ENCODE measurements around the gene NIPBL. TPM values are rescaled to one million over a fixed set of nuclear protein-coding genes. Genes with fewer than 3 reads are reported as not detected.
A peak's percentile ranks its signal among the peaks of the same experiment; 100 is the strongest.

NIPBL gene
- total RNA-seq, 1 experiment from 2014 or later, result 48.3 TPM

DNA sequence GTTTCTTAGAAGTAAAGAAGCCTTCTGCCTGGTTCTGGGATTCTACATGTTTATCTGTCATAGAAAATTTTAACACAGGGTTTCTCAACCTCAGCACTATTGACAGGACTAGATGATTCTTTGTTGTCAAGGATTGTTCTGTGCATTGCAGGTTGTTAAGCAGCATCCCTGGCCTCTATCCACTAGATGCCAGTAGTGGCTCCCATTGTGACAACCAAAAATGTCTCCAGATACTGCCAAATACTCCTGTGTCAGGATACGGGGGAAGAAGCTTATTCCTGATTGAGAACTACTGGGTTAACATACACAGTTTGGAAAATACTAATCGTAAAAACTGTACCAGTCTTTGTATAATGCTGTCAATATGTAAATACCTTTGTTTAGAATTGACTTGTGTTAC lies 167.1 kb downstream of the NIPBL start:
- CTCF ChIA-PET, result interaction anchor here (0.7 to 1.5 kb wide), 7 partner anchors 16 to 309 kb away, joined by 3 to 4 read pairs (median 4); no protein-coding TSS in a partner anchor
- DNase-seq (ENCODE audit: low spot score), result no peak
- Mint-ChIP-seq H3K9me3 (no peaks in the 10 kb centered on the region), H3K36me3 (peaks cover 12% of the 10 kb centered on the region), H3K4me1 (no peaks in the 10 kb centered on the region), H3K27ac (no peak overlapping the region), H3K27me3 (ENCODE audit: low read depth) (no peaks in the 10 kb centered on the region), H3K4me3 (no peak overlapping the region)
- ATAC-seq, result peak; percentile 76
- POLR2A ChIA-PET, result no interaction called here
- TF ChIP-seq, protein P1, sequence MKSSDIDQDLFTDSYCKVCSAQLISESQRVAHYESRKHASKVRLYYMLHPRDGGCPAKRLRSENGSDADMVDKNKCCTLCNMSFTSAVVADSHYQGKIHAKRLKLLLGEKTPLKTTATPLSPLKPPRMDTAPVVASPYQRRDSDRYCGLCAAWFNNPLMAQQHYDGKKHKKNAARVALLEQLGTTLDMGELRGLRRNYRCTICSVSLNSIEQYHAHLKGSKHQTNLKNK (CRISPR knock-in tag; IDR thresholded peaks at IDR 0.05), result no peak
- TF ChIP-seq, protein P2, sequence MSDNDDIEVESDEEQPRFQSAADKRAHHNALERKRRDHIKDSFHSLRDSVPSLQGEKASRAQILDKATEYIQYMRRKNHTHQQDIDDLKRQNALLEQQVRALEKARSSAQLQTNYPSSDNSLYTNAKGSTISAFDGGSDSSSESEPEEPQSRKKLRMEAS (CRISPR knock-in tag; IDR thresholded peaks at IDR 0.05), result no peak
- TF ChIP-seq, protein P3, sequence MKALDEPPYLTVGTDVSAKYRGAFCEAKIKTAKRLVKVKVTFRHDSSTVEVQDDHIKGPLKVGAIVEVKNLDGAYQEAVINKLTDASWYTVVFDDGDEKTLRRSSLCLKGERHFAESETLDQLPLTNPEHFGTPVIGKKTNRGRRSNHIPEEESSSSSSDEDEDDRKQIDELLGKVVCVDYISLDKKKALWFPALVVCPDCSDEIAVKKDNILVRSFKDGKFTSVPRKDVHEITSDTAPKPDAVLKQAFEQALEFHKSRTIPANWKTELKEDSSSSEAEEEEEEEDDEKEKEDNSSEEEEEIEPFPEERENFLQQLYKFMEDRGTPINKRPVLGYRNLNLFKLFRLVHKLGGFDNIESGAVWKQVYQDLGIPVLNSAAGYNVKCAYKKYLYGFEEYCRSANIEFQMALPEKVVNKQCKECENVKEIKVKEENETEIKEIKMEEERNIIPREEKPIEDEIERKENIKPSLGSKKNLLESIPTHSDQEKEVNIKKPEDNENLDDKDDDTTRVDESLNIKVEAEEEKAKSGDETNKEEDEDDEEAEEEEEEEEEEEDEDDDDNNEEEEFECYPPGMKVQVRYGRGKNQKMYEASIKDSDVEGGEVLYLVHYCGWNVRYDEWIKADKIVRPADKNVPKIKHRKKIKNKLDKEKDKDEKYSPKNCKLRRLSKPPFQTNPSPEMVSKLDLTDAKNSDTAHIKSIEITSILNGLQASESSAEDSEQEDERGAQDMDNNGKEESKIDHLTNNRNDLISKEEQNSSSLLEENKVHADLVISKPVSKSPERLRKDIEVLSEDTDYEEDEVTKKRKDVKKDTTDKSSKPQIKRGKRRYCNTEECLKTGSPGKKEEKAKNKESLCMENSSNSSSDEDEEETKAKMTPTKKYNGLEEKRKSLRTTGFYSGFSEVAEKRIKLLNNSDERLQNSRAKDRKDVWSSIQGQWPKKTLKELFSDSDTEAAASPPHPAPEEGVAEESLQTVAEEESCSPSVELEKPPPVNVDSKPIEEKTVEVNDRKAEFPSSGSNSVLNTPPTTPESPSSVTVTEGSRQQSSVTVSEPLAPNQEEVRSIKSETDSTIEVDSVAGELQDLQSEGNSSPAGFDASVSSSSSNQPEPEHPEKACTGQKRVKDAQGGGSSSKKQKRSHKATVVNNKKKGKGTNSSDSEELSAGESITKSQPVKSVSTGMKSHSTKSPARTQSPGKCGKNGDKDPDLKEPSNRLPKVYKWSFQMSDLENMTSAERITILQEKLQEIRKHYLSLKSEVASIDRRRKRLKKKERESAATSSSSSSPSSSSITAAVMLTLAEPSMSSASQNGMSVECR (CRISPR knock-in tag; IDR thresholded peaks at IDR 0.05; ENCODE audit: borderline replicate concordance), result no peak
- TF ChIP-seq, protein P4, sequence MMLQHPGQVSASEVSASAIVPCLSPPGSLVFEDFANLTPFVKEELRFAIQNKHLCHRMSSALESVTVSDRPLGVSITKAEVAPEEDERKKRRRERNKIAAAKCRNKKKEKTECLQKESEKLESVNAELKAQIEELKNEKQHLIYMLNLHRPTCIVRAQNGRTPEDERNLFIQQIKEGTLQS (CRISPR knock-in tag; conservative IDR thresholded peaks at IDR 0.05), result no peak
- TF ChIP-seq TP53 (CRISPR knock-in tag; IDR thresholded peaks at IDR 0.05), result no peak
- TF ChIP-seq, protein P5, sequence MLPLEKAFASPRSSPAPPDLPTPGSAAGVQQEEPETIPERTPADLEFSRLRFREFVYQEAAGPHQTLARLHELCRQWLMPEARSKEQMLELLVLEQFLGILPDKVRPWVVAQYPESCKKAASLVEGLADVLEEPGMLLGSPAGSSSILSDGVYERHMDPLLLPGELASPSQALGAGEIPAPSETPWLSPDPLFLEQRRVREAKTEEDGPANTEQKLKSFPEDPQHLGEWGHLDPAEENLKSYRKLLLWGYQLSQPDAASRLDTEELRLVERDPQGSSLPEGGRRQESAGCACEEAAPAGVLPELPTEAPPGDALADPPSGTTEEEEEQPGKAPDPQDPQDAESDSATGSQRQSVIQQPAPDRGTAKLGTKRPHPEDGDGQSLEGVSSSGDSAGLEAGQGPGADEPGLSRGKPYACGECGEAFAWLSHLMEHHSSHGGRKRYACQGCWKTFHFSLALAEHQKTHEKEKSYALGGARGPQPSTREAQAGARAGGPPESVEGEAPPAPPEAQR (CRISPR knock-in tag; IDR thresholded peaks at IDR 0.05), result no peak
- TF ChIP-seq SP1 (CRISPR knock-in tag; conservative IDR thresholded peaks at IDR 0.05), result no peak
- TF ChIP-seq, protein P6, sequence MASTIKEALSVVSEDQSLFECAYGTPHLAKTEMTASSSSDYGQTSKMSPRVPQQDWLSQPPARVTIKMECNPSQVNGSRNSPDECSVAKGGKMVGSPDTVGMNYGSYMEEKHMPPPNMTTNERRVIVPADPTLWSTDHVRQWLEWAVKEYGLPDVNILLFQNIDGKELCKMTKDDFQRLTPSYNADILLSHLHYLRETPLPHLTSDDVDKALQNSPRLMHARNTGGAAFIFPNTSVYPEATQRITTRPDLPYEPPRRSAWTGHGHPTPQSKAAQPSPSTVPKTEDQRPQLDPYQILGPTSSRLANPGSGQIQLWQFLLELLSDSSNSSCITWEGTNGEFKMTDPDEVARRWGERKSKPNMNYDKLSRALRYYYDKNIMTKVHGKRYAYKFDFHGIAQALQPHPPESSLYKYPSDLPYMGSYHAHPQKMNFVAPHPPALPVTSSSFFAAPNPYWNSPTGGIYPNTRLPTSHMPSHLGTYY (CRISPR knock-in tag; IDR thresholded peaks at IDR 0.05), result no peak

DNA sequence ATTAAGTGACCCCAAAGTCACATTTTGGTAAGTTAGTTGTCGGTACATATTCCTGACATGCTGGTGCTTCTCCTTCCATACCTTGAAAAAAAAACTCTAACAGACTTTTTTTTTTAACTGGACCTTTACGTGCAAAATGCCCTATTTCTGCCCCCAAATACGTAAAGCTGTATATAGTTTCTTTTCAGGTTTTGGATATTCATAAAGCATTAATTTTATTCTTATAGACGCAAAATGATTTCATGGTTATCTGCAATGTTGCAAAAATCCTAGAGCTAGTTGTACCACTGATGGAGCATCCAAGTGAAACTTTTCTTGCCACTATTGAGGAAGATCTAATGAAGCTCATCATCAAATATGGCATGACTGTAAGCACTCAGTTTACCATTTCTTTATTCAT lies 167.6 kb downstream of the NIPBL start:
- no peak for TF ChIP-seq EMX1 (CRISPR knock-in tag; IDR thresholded peaks at IDR 0.05)
- TF ChIP-seq ZBTB21 (CRISPR knock-in tag; IDR thresholded peaks at IDR 0.05; ENCODE audit: borderline replicate concordance), result no peak
- TF ChIP-seq TEAD4 (CRISPR knock-in tag; IDR thresholded peaks at IDR 0.05), result no peak
- no peak for TF ChIP-seq ZNF416 (CRISPR knock-in tag; IDR thresholded peaks at IDR 0.05)
- TF ChIP-seq ATF1 (CRISPR knock-in tag; IDR thresholded peaks at IDR 0.05), result no peak
- TF ChIP-seq, protein P7, sequence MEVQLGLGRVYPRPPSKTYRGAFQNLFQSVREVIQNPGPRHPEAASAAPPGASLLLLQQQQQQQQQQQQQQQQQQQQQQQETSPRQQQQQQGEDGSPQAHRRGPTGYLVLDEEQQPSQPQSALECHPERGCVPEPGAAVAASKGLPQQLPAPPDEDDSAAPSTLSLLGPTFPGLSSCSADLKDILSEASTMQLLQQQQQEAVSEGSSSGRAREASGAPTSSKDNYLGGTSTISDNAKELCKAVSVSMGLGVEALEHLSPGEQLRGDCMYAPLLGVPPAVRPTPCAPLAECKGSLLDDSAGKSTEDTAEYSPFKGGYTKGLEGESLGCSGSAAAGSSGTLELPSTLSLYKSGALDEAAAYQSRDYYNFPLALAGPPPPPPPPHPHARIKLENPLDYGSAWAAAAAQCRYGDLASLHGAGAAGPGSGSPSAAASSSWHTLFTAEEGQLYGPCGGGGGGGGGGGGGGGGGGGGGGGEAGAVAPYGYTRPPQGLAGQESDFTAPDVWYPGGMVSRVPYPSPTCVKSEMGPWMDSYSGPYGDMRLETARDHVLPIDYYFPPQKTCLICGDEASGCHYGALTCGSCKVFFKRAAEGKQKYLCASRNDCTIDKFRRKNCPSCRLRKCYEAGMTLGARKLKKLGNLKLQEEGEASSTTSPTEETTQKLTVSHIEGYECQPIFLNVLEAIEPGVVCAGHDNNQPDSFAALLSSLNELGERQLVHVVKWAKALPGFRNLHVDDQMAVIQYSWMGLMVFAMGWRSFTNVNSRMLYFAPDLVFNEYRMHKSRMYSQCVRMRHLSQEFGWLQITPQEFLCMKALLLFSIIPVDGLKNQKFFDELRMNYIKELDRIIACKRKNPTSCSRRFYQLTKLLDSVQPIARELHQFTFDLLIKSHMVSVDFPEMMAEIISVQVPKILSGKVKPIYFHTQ (CRISPR knock-in tag; IDR thresholded peaks at IDR 0.05), result no peak
- TF ChIP-seq TCF7 (CRISPR knock-in tag; IDR thresholded peaks at IDR 0.05; ENCODE audit: low read depth), result no peak
- TF ChIP-seq NR3C1 (CRISPR knock-in tag; conservative IDR thresholded peaks at IDR 0.05; ENCODE audit: low read depth), result no peak
- TF ChIP-seq, protein P8, sequence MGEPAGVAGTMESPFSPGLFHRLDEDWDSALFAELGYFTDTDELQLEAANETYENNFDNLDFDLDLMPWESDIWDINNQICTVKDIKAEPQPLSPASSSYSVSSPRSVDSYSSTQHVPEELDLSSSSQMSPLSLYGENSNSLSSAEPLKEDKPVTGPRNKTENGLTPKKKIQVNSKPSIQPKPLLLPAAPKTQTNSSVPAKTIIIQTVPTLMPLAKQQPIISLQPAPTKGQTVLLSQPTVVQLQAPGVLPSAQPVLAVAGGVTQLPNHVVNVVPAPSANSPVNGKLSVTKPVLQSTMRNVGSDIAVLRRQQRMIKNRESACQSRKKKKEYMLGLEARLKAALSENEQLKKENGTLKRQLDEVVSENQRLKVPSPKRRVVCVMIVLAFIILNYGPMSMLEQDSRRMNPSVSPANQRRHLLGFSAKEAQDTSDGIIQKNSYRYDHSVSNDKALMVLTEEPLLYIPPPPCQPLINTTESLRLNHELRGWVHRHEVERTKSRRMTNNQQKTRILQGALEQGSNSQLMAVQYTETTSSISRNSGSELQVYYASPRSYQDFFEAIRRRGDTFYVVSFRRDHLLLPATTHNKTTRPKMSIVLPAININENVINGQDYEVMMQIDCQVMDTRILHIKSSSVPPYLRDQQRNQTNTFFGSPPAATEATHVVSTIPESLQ (CRISPR knock-in tag; IDR thresholded peaks at IDR 0.05), result no peak
- TF ChIP-seq NR2C2 (CRISPR knock-in tag; IDR thresholded peaks at IDR 0.05), result no peak
- no peak for TF ChIP-seq CREB1 (CRISPR knock-in tag; IDR thresholded peaks at IDR 0.05)
- TF ChIP-seq HMGA2 (CRISPR knock-in tag; IDR thresholded peaks at IDR 0.05), result no peak
- TF ChIP-seq, protein P9, sequence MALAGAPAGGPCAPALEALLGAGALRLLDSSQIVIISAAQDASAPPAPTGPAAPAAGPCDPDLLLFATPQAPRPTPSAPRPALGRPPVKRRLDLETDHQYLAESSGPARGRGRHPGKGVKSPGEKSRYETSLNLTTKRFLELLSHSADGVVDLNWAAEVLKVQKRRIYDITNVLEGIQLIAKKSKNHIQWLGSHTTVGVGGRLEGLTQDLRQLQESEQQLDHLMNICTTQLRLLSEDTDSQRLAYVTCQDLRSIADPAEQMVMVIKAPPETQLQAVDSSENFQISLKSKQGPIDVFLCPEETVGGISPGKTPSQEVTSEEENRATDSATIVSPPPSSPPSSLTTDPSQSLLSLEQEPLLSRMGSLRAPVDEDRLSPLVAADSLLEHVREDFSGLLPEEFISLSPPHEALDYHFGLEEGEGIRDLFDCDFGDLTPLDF (CRISPR knock-in tag; IDR thresholded peaks at IDR 0.05), result no peak
- TF ChIP-seq GABPB1 (CRISPR knock-in tag; IDR thresholded peaks at IDR 0.05), result no peak
- no peaks in the 10 kb centered on the region for H3K4me1 Mint-ChIP-seq
- no peak overlapping the region for H3K4me3 Mint-ChIP-seq

More for the DNA sequence above, 167.6 kb downstream of the NIPBL start:
- DNase-seq (ENCODE audit: low spot score) (no peak), ATAC-seq (no peak)
- CTCF ChIA-PET, result interaction anchor here (0.7 to 1.5 kb wide), 7 partner anchors 16 to 310 kb away, joined by 3 to 4 read pairs (median 4); no protein-coding TSS in a partner anchor
- peaks cover 15% of the 10 kb centered on the region for H3K36me3 Mint-ChIP-seq
- H3K27me3 Mint-ChIP-seq (ENCODE audit: low read depth), result no peaks in the 10 kb centered on the region
- no peak overlapping the region for H3K27ac Mint-ChIP-seq
- H3K9me3 Mint-ChIP-seq, result no peaks in the 10 kb centered on the region
- POLR2A ChIA-PET, result no interaction called here

Measured in WTC11 (cell line).